Motor neuron (in vitro differentiated cells): Measurements from ENCODE around the gene PRELP. TPM values are rescaled to one million over a fixed set of nuclear protein-coding genes. Genes with fewer than 3 reads are reported as not detected.

Experiments used
- ATAC-seq, 8 experiments: fragments of 200-7000 bp; cut with Tn5 transposase; replicated peaks in 6 of 8; 2 replicates each; pipeline ENCODE4 v1.8.0; 2021; ENCODE audit warnings: mild to moderate bottlenecking in 8 of 8, moderate library complexity in 8 of 8
- H3K27ac ChIP-seq, 2 donors: fragments of 250-450 bp; sonication (Bioruptor Pico); 2 replicates each; pipeline ENCODE4 v1.9.0; 2021; ENCODE audit warnings: antibody characterized with exemption in 2 of 2, mild to moderate bottlenecking in 2 of 2, moderate library complexity in 1 of 2
- H3K4me1 ChIP-seq, 2 donors: fragments of 250-450 bp; sonication (Bioruptor Pico); replicated peaks in 1 of 2; 2 replicates each; pipeline ENCODE4 v1.6.1; 2021; ENCODE audit warnings: antibody characterized with exemption in 2 of 2, mild to moderate bottlenecking in 2 of 2, moderate library complexity in 1 of 2
- H3K4me3 ChIP-seq, 5 donors: fragments of 250-450 bp; sonication (Bioruptor Pico); 2 replicates each; pipeline ENCODE4 v1.9.0; 2021; ENCODE audit warnings: antibody characterized with exemption in 5 of 5, mild to moderate bottlenecking in 5 of 5, moderate library complexity in 4 of 5
- WGBS, 10 experiments: fragments of 450-650 bp; shearing (Covaris generic); methylation state at CpG; one replicate each; pipeline ENCODE4 v1.0.0; 2022; 5-methylcytosine and 5-hydroxymethylcytosine counted together
- in situ Hi-C, 9 experiments: fragments of 400-800 bp; cut with MboI; loops; one replicate each; pipeline ENCODE4 v1.15.0; 2021; ENCODE audit warnings: low sequenced_read_pairs in 9 of 9, low pct_unique_long_range_greater_than_20kb in 2 of 9; ENCODE audit not compliant: unreplicated experiment in 9 of 9
- total RNA-seq, 8 experiments: library from RNA; unstranded; fragments of 300-600 nt; gene quantifications; 2 replicates each; pipeline versions ENCODE4 v1.2.3 to v1.2.4, GENCODE V29; 2022

Gene PRELP
- total RNA-seq, 8 experiments from 2014 or later: 0.09 to 0.76 (median 0.22) TPM

GRCh38 chr1:203486618-203487370 is 11.2 kb downstream of the PRELP start:
- Histone ChIP-seq H3K4me1 (peaks cover 13 to 14% of the 10 kb centered on the region in 2 donors), H3K27ac (peak overlapping the region in 1 of 2 donors; percentile 60), H3K4me3 (no peak overlapping the region)
- ATAC-seq: peak in 2 of 8 experiments; percentile 33 to 58
- in situ Hi-C loops: loop anchor here in 8 of 9 experiments (10.0 to 25.0 kb wide), 4 partner anchors 124 to 651 kb away; partner anchors contain the start of gene FMOD (in 1 of the 8)
- 25 to 100% (median 94%) methylated on average over 4 to 24 of the region's 28 CpGs; no CpG with 5 or more reads in 2 of the 10 experiments for WGBS, 10 experiments

- no peak overlapping the region for H3K27ac ChIP-seq
- H3K4me1 ChIP-seq: peaks cover 21 to 23% of the 10 kb centered on the region in 2 donors
- H3K4me3 ChIP-seq: no peak overlapping the region
- in situ Hi-C loops: loop anchor here in 8 of 9 experiments (10.0 to 25.0 kb wide), 4 partner anchors 126 to 649 kb away; partner anchors contain the start of gene FMOD (in 1 of the 8)
- no peak for ATAC-seq
- WGBS, 10 experiments: 60 to 100% (median 100%) methylated on average over 1 to 7 of the region's 7 CpGs; no CpG with 5 or more reads in 3 of the 10 experiments
Measured at GRCh38 chr1:203488539-203488938, 12.9 kb downstream of the PRELP start.

GRCh38 chr1:203490607-203491006 is 15.0 kb downstream of the PRELP start:
- 73 to 100% (median 94%) methylated on average over 1 to 9 of the region's 9 CpGs for WGBS, 10 experiments
- in situ Hi-C loops: loop anchor here in 5 of 9 experiments (10.0 to 25.0 kb wide), 4 partner anchors 128 to 647 kb away; partner anchors contain the start of gene FMOD (in 1 of the 5)

GRCh38 chr1:203491664-203492063 is 16.1 kb downstream of the PRELP start:
- WGBS, 10 experiments: 39 to 80% (median 59%) methylated on average over 1 to 8 of the region's 9 CpGs; no CpG with 5 or more reads in 3 of the 10 experiments
- H3K27ac ChIP-seq: no peak overlapping the region
- in situ Hi-C loops: loop anchor here in 5 of 9 experiments (10.0 to 25.0 kb wide), 4 partner anchors 129 to 646 kb away; partner anchors contain the start of gene FMOD (in 1 of the 5)
- H3K4me3 ChIP-seq: no peak overlapping the region
- H3K4me1 ChIP-seq: peaks cover 21 to 23% of the 10 kb centered on the region in 2 donors
- no peak for ATAC-seq

More at GRCh38 chr1:203490607-203491006, 15.0 kb downstream of the PRELP start:
- no peak overlapping the region for H3K27ac ChIP-seq
- no peak for ATAC-seq
- H3K4me1 ChIP-seq: peaks cover 21 to 23% of the 10 kb centered on the region in 2 donors
- H3K4me3 ChIP-seq: no peak overlapping the region

- ATAC-seq: peak in 5 of 8 experiments; percentile 31 to 73 (median 69)
- Histone ChIP-seq H3K27ac (peak overlapping the region in 1 of 2 donors; percentile 13), H3K4me3 (no peak overlapping the region), H3K4me1 (peaks cover 17 to 23% of the 10 kb centered on the region in 2 donors)
- in situ Hi-C loops: loop anchor here in 5 of 9 experiments (10.0 to 25.0 kb wide), 4 partner anchors 130 to 645 kb away; partner anchors contain the start of gene FMOD (in 1 of the 5)
- 0 to 57% (median 35%) methylated on average over 1 to 7 of the region's 8 CpGs; no CpG with 5 or more reads in 4 of the 10 experiments for WGBS, 10 experiments
Measured at GRCh38 chr1:203492082-203492747, 16.6 kb downstream of the PRELP start.

DNA sequence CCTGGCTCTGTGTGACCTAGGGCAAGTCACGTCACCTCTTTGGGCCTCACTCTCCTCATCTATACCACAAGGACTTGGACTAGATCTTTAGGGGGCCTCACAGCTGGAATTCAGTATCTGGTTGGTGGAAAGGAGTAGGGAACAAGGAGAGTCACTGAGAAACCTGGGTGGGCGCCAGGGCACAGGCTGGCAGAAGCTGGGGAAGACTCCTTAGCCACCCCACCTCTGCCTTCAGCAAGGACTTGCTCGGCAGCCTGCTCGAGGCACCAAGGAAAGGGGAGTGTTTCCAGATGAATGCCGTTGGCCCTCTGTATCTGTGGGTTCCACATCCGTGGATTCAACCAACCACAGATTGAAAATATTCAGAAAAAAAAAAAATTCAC is 17.1 kb downstream of the PRELP start:
- WGBS, 10 experiments: 47 to 100% (median 96%) methylated on average over 1 to 5 of the region's 6 CpGs; no CpG with 5 or more reads in 2 of the 10 experiments
- no peak for ATAC-seq
- H3K4me1 ChIP-seq: peaks cover 12 to 23% of the 10 kb centered on the region in 2 donors
- no peak overlapping the region for H3K4me3 ChIP-seq
- H3K27ac ChIP-seq: no peak overlapping the region
- in situ Hi-C loops: loop anchor here in 5 of 9 experiments (10.0 to 25.0 kb wide), 4 partner anchors 130 to 645 kb away; partner anchors contain the start of gene FMOD (in 1 of the 5)

- in situ Hi-C loops: loop anchor here in 5 of 9 experiments (10.0 to 25.0 kb wide), 4 partner anchors 132 to 643 kb away; partner anchors contain the start of gene FMOD (in 1 of the 5)
- Histone ChIP-seq H3K4me1 (peaks cover 12 to 18% of the 10 kb centered on the region in 2 donors), H3K27ac (no peak within 1 kb of the TSS), H3K4me3 (no peak within 1 kb of the TSS)
- no peak for ATAC-seq
- 20 to 87% (median 75%) methylated on average over 1 to 3 of the region's 5 CpGs; no CpG with 5 or more reads in 7 of the 10 experiments for WGBS, 10 experiments
Measured at GRCh38 chr1:203493901-203494300, 18.3 kb downstream of the PRELP start, which contains the start of gene OPTC. Gene OPTC (plus strand): TSS chr1:203494153. CDS start chr1:203496006, 1,853 bp downstream.

DNA sequence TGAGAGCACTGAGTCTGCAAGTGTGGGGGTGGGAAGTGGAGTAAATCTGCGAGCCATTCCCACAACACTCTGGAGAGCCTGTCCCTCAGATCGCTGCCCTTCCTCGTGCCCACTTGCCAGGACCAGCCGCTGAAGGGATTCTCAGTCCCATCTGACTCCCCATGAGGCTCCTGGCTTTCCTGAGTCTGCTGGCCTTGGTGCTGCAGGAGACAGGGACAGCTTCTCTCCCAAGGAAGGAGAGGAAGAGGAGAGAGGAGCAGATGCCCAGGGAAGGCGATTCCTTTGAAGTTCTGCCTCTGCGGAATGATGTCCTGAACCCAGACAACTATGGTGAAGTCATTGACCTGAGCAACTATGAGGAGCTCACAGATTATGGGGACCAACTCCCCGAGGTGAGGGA is 20.2 kb downstream of the PRELP start:
- in situ Hi-C loops: loop anchor here in 5 of 9 experiments (10.0 to 25.0 kb wide), 4 partner anchors 134 to 641 kb away; partner anchors contain the start of gene FMOD (in 1 of the 5)
- H3K27ac ChIP-seq: no peak overlapping the region
- no peak overlapping the region for H3K4me3 ChIP-seq
- H3K4me1 ChIP-seq: peaks cover 12 to 15% of the 10 kb centered on the region in 2 donors
- ATAC-seq: no peak
- WGBS, 10 experiments: 13 to 93% (median 80%) methylated on average over 1 to 7 of the region's 7 CpGs; no CpG with 5 or more reads in 5 of the 10 experiments

DNA sequence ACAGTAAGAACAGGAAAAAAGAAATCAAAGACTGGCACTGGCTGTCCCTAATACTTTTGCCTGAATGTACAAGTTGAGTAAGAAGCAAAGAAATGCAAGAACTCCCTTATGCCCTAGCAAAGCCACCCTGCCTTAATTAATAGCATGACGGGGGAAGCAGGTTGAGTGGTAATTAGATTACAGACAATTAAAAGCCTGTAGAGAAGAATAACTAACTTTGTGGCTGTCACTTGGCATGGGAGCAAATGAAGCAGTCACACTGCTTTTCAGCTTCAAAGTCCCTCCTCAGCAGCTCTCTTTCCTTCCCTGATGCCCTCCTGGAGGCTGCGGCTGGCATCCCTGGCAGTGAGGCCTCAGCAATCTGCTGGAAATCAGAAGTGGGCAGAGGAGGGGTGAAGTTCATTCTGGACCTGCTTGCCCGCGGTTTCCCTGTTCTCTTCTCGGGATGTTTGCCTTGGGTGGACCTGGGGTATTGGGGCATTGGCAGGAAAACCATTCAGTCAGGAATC is 21.7 kb downstream of the PRELP start:
- Histone ChIP-seq H3K4me1 (peaks cover 3 to 4% of the 10 kb centered on the region in 2 donors), H3K4me3 (no peak overlapping the region), H3K27ac (no peak overlapping the region)
- in situ Hi-C loops: loop anchor here in 5 of 9 experiments (10.0 to 25.0 kb wide), 4 partner anchors 135 to 640 kb away; partner anchors contain the start of gene FMOD (in 1 of the 5)
- ATAC-seq: no peak
- 63 to 100% (median 87%) methylated on average over 2 to 5 of the region's 5 CpGs; no CpG with 5 or more reads in 5 of the 10 experiments for WGBS, 10 experiments

GRCh38 chr1:203499643-203500278 is 24.2 kb downstream of the PRELP start:
- H3K4me3 ChIP-seq: no peak overlapping the region
- in situ Hi-C loops: loop anchor here in 8 of 9 experiments (10.0 to 25.0 kb wide), 8 partner anchors 137 to 638 kb away; partner anchors contain the start of genes ATP2B4 (in 1 of the 8) and FMOD (in 1 of the 8)
- peaks cover 3 to 11% of the 10 kb centered on the region in 2 donors for H3K4me1 ChIP-seq
- no peak for ATAC-seq
- H3K27ac ChIP-seq: no peak overlapping the region
- WGBS, 10 experiments: 80 to 100% (median 86%) methylated on average over 1 to 4 of the region's 7 CpGs; no CpG with 5 or more reads in 4 of the 10 experiments

GRCh38 chr1:203500279-203500678 is 24.7 kb downstream of the PRELP start:
- no peak overlapping the region for H3K4me3 ChIP-seq
- no CpG with 5 or more reads among the region's 1 CpG for WGBS, 10 experiments
- in situ Hi-C loops: loop anchor here in 7 of 9 experiments (10.0 to 25.0 kb wide), 5 partner anchors 137 to 212 kb away; partner anchors contain the start of gene ATP2B4 (in 1 of the 7)
- H3K27ac ChIP-seq: no peak overlapping the region
- ATAC-seq: no peak
- peaks cover 5 to 14% of the 10 kb centered on the region in 2 donors for H3K4me1 ChIP-seq
